HG02970 (cell line): ENCODE data around the gene MRPL27.
"Not testable (repeated sequence)": the region's sequence is repeated elsewhere in the genome, so short reads cannot be mapped to it uniquely, and the experiment has no call there.

ENCODE experiments used
- ATAC-seq: cut with Tn5 transposase; IDR thresholded peaks from one replicate; pipeline ENCODE4 v1.9.1; 2021; ENCODE audit warnings: mild to moderate bottlenecking, moderate library complexity, moderate number of reproducible peaks; ENCODE audit not compliant: unreplicated experiment, low FRiP score

MRPL27 gene

DNA sequence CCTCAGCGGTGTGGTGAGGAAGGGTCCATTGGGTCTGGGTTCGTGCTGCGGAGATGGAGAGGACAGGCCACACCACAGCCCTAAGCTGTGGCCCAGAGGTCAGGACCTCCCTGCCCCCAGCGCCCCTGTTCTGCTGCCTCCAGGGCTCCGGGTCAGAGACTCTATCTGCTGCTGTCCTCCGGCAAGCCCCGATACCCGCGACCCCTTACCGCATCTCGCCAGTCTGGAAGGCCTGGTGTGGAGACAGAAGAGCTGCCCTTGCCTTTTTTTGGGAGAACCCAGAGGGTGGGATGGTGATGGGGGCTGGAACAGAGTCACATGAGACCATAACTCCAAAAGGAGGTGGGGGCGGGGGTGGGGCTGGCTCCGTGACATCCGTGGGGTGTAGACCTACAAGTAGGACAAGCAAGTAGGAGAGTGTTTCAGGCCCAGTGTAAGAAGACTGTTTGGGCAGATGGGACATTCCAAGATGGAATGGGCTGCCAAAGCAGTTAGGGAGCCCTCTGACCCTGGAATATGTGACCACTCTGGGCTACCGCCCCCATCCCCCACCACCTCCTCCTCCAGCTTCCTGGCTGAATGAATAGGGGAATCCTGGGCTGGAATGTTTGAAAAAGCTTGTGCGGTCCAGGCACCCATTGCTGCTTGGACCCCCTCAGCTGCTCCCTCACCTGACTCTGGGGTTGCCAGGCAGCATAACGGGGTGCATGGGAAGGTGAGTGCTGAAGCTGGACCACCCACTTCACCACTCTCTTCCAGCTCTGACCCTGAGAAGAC lies 25.7 kb downstream of the MRPL27 start:
- no peak for ATAC-seq

DNA sequence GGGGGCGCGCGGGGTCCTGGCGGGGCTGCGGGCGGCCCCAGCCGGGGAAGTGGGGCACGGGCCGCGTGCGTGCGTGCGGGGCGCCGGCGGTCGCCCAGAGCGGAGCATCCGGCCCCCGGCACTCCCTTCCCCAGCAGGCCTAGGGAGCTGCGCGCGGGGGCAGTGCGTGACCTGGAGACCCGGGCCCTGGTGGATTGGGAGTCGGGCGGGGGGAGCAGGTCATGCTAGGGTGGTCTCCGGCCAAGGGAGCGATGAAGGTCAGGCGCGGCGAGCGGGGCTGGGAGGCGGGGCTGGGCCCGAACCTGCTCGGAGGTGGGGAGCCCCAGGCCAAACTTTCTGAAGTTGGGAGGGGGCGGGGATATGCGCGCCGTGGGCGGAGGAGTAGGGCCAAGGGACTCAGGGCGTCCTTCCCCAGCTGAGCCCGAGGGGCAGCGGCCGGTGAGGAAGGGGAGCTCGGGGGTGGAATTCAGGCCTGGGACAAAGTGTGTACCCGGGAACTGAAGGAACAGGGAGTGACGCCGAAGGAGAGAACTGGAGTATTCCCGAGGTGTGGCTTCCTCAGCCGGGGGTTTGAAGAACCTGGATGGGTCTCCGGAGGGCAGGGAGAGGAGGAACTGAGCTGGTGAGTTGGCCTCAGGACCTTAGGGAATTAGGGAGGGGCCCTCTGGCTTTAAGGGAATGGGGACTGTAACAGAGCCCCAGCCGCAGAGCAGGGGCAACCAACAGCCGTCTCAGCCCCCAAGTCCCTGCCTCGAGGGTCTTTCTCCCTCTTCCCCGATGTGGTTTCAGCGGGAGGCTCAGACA lies 26.5 kb downstream of the MRPL27 start:
- peak; percentile 42 for ATAC-seq

DNA sequence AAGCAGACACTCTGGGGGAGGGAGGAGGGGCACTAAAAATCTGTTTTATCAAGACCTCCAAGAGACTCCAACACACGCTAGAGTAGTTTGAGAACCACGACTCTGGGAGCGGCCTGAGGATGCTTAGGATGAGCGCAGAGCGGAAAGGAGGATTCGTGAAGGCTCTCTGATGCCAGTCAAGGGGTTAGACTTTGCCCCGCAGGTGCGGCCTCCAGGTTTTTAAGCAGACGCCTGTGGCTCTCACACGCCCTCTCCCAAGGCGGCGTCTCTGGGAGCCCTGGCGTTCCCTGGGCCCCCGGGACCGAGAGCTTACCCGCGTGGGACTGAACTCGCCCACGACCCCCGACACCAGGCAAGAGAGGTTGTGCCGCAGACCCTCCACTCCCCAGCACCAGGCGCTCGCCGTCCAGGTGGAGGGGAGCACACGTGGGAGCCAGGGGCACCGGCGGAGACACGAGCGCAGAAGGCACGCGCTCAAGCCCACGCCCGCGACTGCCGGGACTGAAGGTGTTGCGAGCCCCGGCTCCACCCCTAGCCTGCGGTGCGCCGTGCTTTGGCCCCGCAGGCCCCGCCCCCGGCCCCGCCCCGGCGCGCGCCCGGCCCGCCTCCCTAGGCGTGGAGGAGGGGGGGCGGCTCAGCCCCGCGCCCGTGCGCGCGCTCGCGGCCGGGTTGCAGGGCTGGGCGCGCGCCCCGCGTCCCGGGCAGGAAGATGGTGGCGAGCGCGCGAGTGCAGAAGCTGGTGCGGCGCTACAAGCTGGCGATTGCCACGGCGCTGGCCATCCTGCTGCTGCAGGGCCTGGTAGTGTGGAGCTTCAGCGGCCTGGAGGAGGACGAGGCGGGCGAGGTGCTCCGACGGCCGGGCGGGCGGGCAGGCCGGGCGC lies 27.3 kb downstream of the MRPL27 start, which contains the start of gene XYLT2:
TSS of gene XYLT2 (plus strand) at position 695 of the 881 bp plus-strand sequence. CDS start at position 710, 15 bp downstream.
- peak; percentile 68 for ATAC-seq

DNA sequence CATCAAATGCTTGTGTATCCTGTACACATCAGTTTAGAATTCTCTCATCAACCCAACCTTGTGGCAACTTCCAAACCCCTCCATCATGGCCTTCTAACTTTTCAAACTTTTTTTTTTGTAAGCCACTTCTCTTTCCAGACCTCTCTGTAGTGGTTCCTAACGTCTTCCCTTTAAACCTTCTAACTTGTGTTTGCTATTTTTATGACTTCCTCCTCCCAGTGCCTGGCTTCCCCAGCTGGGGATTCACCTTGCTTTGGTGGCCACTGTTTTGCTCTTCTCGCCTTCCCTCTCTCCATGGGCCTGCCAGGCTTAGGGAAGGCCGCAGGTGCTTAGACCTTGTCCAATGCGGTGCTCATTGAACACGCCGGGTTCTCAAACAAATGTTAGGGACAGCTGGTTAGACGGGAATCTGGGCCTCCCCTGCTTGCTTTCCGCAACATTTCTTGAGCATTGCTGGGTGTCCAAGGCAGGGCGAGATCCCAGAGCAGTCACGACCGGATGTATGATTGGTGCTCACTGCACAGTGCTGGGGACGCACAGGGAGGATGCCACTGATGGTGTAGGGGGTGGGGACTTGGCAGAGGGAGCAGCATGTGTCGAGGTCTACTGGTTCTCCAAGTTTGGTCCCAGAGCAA lies 28.1 kb downstream of the MRPL27 start:
- no peak for ATAC-seq

DNA sequence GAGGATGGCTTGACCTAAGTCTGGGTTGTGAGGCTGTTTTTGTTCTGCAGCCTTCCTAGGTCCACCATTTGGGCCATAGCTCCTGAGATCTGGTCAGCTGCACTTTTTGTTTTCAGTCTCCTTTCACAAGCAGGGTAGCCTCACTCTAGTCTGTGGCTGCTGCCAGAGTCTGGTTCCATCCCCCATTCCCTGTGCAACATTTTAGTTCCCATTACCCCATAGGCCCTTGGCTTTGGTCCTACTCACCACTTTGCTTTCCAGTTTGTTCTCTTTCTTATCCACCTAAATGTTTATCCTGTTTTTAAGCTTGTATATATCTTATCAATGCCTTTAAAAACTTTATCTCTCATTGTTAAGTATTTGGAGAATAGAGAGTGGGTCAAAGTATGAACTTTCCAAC lies 33.6 kb downstream of the MRPL27 start:
- no peak for ATAC-seq

GRCh38 chr17:50338645-50339044 lies 34.3 kb downstream of the MRPL27 start:
- no peak for ATAC-seq

- no peak for ATAC-seq
Observed at GRCh38 chr17:50337956-50338355, 35.0 kb downstream of the MRPL27 start.

DNA sequence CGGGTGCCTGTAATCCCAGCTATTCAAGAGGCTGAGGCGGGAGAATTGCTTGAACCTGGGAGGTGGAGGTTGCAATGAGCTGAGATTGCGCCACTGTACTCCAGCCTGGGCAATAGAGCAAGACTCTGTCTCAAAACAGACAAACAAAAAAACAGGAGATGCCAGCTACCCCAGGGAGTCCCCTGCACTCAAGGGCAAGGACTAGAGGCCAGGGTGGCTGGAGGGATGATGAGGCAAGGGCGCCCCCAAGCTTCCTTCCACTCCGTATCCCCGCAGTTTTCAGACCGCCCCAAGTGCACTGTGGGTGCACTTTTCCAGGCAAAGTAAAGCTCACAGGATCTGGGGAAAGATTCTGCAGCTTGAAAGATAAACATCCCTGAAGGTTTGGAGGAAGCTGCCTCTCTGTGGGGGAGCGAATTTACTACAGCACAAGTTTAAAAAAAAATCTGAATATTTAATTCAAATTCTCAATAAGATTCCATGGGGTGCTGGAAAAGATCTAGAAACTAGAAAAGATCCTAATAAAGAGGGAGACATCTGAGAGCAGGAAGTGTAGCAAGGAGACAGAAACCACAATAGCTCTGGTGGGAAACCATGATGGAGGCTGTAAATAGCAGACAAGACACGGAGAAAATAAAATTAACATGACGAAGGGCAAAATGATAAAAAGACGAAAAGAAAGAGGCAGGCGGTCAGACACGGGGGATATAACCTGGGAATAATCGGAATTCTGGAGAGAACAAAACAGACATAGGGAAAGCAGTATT lies 39.5 kb downstream of the MRPL27 start:
- ATAC-seq, result not testable (repeated sequence)

DNA sequence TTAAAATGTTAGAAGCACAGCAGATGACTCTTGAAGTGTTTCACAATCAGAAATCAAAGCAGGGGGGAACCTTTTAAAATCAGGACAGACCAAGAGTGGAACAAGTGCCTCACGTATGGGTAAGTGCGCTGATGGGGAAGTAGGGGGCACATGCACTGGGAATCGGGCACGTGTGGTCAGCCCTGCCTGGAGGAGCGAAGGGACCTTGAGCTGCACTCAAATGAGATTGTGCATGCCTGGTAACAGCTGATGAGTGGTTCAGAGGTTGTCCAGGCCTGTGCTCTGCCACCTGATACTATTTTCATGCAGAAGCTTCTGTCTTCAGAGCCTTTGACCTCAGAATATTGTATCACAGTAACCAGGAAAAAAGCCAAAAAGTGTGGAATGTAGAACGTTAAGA lies 40.8 kb downstream of the MRPL27 start:
- ATAC-seq, result no peak

GRCh38 chr17:50331085-50331791 lies 41.7 kb downstream of the MRPL27 start:
- no peak for ATAC-seq

GRCh38 chr17:50330151-50330775 lies 42.7 kb downstream of the MRPL27 start:
- no peak for ATAC-seq

- no peak for ATAC-seq
Observed at GRCh38 chr17:50329716-50330115, 43.3 kb downstream of the MRPL27 start.

DNA sequence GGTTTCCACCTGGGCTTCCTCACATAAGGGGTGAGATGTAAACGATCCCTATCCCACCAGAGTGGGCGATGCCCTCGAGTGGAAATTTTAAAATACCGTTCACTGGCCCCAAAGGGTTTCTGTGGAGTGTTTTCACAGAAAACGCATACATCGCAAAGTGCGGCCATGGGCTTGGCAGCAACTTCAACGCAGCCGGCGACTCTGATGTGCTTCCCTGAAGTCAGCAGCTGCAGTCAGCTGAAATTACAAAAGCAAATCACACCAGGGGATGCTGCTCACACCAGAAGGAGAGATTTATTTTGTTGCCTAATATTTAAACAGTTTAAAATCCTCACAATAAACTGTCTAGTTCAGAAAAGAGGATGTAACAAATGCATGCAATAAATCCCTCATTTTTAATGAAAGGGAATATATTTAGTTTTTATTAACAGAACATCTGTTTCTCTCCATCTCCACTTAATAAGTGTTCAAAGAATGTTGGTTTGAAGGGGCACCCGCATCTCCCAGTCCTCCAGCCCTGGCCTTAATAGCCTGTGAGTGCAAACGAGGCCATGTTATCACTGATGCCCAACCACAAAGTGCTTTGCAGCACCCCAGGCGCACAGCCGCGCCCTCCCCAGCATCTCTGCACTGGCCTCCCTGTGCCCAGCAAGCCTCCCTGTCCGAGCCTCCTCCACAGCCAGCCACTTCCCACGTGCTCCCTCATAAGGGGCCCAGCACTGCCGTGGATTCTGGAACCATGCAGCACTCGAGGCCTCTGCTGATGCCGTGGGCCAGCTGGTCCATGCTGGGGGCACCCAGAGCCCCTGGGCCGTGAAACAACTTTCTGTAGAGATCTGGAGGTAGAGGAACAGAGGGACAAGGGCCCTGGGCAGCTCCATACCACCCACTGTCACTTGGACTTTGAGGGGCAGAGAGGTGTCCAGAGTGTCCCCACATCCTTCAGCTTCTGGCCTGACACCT lies 44.3 kb downstream of the MRPL27 start:
- ATAC-seq, result no peak

GRCh38 chr17:50326831-50327364 lies 46.1 kb downstream of the MRPL27 start:
- ATAC-seq, result no peak

GRCh38 chr17:50325906-50326305 lies 47.1 kb downstream of the MRPL27 start:
- no peak for ATAC-seq

DNA sequence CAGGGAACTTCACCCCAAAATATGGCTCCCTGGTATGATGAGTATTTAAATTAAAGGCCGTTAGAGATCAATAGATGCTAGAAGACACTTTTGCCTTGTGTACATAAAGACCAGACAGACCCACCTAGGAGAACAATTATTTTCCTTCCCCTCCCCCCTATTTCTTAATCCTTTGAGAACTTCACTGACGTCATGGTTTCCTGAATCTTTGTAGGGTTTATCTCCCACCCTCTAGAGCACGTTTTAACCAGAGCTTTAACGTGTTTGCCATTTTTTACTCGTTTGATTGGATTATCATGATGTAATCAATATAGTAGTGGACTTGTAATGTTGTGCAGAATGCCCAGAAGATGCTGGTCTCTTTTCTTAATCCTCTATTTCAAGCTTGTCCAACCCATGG lies 49.9 kb downstream of the MRPL27 start:
- no peak for ATAC-seq

GRCh38 chr17:50322271-50322670 lies 50.7 kb downstream of the MRPL27 start:
- ATAC-seq, result no peak
